GM19452 (cell line): ENCODE results near the gene EYS.
"Not testable (repeated sequence)": the region's sequence is repeated elsewhere in the genome, so short reads cannot be mapped to it uniquely, and the experiment has no call there.

ENCODE experiments used
- ATAC-seq: cut with Tn5 transposase; IDR thresholded peaks from one replicate; pipeline ENCODE4 v1.9.1; 2021; ENCODE audit not compliant: unreplicated experiment

The EYS gene

DNA sequence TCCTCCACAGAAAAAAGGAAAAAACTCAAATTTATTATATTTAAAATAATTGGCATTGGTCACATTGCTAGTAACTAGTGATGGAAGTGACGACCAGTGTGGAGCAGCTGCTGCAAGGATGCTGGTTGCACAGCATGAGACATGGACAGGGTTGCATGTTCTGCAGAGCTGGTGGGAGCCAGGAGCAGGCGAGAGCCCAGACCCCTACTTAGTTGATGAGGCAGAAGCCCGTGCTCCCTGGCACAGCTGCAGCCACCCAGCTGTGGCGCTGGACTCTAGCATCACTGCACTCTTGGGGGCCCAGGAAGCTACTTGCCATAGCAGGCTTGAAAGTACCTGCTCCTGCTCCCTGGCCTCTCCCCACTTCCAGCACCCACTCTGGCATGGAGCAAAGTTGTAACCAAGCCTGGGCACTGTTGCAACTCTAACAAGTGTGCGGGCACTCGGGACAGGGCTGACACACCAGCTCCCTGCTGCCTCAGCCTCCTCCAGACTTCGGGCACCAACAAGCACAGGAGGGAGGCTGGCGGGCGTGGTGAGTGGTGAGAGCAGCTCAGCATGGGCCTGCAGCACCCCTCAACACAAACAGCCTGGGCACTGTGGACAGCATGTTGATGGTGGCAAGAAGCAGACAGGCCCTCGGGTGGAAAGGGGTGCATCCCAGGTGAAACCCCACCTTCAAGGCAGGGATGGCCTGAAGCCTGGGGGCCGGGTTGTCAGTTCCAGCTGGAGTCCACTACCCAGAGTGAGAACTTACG is 69.6 kb downstream of the EYS start:
- ATAC-seq, result no peak

DNA sequence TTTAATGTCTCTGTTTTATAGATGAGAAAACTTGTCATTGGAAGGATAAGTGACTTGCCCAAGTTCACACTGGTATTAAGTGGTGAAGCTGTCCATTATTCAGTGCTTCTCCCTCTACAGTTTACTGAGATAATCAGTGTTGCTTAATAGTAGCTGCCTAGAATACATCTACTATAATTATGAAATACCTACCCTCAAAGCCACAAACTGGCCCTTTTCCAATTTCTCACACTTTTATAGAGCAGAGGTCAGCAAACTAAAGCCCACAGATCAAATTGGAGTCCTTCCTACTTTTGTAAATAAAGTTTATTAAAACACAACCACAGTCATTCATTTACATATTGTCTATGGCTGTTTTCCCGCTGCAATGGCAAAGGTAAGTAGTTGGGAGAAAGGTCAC is 73.5 kb downstream of the EYS start:
- no peak for ATAC-seq

DNA sequence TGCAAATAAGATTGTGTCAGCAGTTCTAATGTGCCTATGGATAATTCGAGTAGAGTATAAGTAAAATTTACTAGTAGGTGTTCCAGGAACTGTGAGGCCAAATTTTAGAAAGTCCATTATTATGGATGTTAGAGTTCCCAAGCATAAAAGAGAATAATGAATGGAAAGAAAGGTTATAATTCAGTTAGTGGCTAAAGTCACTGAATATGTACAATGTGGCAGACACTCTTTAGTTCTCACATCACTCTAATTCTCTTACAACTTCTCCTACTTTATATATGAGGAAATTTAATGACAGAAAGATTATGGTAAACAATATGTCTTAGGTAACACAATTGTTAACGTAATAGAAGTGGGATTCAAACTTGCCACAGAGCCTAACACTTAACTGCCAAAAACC is 75.3 kb downstream of the EYS start:
- no peak for ATAC-seq

DNA sequence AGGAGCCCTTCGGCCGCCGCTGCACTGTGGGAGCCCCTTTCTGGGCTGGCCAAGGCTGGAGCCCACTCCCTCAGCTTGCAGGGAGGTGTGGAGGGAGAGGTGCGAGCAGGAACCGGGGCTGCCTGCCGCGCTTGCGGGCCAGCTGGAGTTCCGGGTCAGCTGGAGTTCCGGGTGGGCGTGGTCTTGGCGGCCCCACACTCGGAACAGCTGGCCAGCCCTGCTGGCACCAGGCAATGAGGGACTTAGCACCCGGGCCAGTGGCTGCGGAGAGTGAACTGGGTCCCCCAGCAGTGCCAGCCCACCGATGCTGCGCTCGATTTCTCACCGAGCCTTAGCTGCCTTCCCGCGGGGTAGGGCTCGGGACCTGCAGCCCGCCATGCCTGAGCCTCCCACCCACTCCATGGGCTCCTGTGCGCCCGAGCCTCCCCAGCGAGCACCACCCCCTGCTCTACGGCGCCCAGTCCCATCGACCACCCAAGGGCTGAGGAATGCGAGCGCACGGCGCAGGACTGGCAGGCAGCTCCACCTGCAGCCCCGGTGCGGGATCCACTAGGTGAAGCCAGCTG is 79.5 kb downstream of the EYS start:
- not testable (repeated sequence) for ATAC-seq

DNA sequence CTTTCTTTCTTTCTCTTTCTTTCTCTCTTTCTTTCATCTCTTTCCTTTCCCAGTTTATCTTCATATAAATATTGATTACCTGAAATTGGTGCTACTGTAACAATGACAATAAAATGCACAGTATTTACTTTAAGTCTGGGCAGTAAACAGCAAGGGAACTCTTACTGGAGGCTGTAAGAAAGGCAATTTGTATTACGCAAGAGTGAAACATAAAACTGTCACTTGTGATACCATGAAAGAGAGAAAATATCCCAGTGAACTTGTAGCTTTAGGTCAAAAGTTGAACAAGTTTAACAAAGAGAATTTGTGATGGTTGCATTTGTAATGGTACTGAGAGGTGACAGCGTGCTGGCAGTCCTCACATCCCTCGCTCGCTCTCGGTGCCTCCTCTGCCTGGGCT is 80.0 kb downstream of the EYS start:
- no peak for ATAC-seq

DNA sequence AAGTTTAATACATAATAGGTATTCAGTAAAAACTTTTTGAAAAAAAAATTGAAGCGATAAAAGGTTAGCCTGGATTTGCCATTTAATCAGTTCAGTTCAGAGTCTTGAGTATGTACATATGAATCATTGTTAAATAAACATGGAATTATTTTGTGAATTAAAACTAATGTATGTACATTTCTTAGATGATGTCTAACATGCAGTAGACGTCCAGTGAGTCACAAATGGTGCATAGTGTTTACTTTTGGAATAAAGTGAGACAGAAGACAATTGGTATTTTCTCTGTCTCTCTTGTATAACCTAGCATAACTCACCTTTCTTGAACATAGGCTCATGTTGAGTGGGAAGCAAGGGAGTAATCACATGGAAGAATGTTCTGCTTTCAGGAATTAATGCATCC is 83.5 kb downstream of the EYS start:
- ATAC-seq, result no peak

DNA sequence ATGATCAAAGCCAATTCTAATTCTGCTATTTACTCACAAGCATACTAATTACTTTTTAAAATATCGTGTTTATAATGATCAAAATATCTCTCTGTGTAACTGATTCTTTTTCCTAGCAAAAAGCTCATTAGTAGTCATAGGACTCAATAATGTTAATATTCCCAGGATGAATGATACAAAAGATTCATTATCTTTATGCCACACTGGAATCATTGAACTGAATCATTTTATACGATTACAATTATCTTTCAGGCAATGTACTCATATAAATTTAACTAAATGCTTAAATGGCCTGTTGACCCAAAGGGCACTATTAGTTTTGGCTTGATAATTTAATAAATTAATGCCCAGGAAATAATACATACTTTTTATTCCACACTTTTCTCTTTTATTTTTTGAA is 96.3 kb downstream of the EYS start:
- ATAC-seq, result no peak

DNA sequence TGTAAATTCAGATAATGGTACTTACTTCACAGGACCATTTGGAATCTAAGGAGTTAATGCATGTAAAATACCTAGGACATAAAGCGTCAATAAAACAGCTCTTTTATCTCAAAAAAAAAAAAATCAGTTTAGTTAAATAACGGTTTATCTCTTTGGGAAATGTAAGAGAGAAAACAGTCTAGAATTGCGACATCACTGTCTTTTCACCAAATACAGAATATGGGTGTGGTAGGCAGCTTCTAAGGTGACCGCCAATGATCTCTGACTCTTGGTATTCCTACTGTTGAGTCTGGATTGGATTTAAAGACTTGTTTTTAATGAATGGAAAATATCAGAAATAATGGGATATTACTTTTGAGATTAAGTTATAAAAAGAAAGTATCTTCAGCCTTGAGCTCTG is 111.5 kb downstream of the EYS start:
- no peak for ATAC-seq

DNA sequence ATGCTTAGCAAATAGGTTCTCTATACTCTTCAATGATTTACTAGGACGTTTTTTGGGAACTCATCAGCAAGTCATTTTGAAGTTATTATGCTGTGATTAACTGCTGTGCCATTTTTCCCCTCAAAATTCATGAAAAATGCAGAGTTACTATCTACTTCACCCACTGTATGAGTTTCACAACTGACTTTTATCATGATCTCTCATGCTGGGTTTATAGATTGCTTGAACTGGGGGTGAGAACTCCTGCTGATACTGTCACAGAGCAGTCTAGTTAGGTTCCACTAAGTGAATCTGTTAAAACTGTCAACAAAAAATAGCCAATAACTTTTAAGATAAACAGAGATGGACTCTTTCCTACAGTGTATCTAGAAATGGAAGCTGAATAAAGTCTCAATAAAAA is 136.7 kb downstream of the EYS start:
- ATAC-seq, result no peak

DNA sequence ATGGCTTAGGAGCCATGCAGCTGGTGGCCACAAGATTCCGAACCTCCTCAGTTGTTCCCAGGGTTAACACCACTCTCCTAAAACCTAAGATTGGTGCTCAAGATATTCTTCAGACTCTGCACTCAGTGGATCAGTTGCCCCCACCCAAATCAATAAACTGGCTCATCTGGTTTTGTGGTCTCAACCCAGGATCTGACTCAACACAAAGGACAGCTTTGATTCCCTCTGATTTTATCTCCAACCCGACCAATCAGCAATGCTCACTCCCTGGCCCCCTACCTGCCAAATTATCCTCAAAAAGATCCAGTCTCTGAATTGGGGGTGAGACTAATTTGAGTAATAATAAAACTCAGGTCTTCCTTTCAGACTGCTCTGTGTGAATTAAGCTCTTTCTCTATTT is 137.5 kb downstream of the EYS start:
- ATAC-seq, result no peak

DNA sequence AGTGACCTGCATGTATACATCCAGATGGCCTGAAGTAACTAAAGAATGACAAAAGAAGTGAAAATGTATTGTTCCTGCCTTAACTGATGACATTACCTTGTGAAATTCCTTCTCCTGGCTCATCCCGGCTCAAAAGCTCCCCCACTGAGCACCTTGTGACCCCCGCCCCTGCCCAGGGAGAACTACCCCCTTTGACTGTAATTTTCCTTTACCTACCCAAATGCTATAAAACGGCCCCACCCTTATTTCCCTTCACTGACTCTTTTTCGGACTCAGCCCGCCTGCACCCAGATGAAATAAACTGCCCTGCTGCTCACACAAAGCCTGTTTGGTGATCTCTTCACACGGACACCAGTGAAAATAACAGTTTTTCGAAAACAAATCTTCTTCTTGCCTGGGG is 138.0 kb downstream of the EYS start:
- ATAC-seq, result not testable (repeated sequence)

DNA sequence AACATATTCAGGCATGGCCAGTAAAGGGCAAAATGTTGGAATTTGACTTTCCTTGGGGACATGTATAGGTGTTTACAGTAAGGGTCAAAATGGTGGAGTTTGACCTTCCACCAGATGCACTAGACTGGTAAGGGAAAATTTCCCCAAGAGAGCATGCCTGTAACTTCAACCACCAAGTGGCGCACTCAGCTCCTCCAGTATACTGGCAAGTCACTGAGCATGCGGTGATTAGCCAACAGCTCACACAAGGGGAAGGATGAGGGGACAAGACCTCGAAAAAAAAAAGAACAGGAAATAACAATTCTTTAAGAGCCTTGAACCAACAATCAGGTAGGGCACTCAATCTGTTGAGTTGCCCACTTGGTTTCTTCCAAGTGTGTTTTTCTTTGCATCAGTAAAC is 140.9 kb downstream of the EYS start:
- ATAC-seq, result no peak

DNA sequence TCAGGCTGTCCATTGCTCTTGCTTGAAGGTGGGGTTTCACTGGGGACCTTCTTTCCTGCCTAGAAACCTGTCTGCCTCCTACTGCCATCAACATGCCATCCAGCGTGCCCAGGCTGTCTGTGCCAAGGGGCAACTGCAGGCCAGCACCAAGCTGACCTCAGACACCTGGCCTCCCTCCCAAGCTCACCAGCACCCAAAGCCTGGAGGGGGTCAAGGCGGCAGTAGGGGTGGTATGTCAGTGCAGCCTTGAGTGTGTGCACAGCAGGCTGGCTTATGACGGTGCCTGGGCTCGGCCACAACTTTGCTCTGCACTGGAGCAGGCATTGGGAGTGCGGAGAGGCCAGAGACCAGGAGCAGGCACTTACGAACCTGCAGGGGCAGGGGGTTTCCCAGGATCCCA is 149.0 kb downstream of the EYS start:
- ATAC-seq, result no peak

DNA sequence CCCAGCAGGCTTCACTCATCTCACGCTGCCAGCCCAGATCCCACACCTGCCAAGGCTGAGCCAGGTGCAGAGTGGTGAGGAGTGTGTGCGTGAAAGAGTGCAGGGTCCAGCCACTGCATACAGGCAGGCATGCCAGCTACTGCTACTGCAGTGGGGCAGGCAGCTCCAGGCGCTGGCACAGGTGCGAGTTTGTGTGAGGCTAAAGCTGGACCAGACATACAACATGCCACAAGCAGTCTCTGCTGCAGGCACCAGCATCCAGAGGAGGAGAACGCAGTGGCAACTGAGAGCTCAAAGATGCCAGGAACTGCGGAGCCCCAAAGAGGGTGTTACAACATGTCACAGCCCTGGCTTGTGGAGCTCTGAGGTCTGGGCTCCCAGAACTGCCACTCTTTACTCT is 149.8 kb downstream of the EYS start:
- no peak for ATAC-seq

DNA sequence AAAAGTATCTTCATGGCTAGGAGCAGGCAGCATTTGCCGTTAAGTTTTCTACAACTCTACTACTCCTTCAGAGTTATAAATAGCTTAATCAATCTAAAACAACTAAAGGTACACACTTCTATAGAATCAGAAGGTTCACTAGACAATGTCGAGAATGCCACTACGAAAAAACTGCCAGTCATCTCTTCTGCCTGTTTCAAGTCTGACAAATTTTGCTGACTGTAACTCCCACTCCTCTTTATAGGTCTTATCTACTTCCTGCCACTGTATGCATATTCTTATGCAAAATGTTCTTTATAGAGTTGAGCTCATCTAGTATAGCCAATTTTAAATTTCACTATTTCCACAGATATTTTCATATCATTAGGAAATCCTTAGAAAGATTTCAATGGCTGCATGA is 160.1 kb downstream of the EYS start:
- ATAC-seq, result no peak

DNA sequence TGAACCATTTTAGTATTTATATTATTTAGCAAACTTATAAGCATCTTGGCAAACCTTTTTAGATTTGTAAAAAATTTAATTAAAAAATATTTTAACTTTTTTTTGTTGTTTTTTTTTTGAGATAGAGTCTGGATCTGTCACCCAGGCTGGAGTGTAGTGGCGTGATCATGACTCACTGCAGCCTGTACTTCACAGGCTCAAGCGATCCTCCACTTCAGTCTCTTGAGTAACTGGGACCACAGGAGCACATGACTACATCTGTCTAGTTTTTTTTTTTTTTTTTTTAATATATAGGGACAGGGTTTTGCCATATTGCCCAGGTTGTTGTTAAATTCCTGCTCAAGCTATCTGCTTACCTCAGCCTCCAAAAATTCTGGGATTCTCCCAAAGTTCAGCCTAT is 161.1 kb downstream of the EYS start:
- no peak for ATAC-seq

DNA sequence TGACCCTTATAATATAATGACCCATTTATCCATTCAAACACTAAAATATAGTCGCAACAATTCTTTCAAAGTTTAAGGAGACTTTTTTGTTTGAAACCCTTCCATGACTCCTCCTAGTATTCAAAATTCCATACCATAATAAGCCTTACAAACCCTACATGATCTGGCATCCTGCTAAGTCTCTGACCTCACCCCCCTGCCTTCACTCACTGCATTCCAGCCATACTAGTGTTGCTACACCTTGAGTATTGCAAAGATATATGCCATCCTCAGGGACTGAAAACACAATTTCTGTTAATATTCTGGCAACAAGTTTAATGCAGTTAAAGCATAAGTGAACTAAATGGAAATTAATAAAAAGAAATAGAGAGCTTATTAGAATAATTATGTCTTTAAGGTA is 168.4 kb downstream of the EYS start:
- ATAC-seq, result no peak

DNA sequence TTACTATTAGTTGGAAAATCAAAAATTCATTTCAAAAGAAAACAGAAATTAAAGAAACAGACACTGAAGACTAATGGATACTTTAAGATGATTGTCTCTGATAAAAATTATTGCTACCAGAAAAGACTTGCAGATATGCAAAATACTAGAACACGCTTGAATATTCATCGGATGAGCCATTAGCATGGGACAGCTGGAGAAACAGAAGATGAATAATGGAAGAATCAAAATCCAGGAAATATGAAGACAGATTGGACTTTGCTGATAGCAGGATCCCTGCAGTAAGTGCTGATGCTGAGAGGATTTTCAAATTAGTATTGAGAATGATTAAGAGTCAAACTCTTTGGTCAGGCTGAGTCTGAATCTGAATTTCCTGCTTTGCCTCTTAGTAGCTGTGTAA is 169.4 kb downstream of the EYS start:
- ATAC-seq, result no peak

DNA sequence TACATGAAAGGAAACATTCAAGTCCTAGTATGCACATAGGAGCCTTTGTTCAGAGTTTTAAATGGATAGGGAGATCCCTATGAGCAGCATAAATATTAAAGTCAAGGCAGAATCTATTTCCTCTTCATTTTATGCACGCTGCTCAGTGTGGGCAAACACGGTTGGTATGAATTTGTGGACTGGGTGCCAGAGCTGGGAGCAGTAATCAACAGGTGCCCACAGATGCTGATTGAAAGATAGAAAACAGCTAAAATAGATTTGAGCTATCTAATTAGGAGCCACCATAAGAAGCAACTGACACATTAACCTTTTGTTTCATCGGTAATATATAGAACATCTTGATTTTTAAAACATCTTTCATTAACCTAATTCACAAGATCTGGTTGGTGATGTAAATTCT is 175.5 kb downstream of the EYS start:
- no peak for ATAC-seq

DNA sequence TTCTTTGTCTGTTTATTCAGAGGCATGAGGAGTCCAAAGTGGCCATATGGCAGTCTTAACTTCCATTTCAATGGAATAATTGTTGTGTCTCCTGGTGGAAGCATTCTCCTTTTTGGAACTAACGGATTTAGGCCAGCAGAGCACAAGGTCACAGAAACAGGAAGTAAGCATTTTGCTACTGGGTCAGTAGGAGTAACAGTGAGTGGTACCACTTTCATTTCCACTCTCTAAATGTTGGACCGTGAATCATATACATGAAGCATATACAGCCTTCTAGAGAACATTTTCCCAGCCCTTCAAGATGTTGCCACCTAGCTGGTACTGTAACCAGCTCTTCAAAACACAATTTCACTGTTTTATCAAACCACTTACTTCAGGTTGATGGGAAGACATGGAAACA is 182.8 kb downstream of the EYS start:
- no peak for ATAC-seq

DNA sequence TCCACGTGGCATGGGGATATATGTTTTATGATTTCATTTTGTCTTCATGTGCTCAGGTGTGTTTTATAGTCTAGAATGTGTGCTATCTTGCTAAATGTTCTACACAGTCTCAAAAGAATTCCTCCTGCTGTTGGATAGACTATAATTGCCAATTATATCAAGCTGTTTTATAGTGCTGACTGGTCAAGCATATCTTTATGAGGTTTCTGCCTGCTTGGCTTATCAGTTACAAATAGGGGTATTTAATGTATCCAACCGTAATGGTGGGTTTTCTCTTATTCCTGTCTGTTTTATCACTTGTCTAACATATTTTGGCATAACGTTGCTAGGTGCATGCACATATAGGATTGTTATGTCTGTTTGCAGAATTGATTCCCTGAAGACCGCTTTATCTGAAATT is 201.3 kb downstream of the EYS start:
- ATAC-seq, result no peak

DNA sequence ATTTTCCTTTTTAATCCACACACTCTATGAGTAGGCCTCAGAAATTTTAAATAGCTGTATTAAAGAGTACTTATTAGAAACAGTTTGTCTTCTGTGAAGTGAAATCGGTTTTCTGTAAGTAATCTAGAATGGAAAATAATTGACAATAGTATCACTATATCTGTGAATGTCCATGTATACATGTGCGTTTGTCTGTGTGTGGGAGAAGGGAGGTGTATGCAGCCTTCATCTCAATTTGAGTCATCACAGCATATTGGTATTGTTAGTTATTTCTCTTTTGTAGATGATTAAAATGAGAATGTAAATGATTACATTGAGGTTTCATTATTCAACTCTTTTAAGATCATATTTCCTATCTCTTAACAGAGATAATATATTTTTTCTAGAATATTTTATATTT is 206.0 kb downstream of the EYS start:
- ATAC-seq, result no peak

DNA sequence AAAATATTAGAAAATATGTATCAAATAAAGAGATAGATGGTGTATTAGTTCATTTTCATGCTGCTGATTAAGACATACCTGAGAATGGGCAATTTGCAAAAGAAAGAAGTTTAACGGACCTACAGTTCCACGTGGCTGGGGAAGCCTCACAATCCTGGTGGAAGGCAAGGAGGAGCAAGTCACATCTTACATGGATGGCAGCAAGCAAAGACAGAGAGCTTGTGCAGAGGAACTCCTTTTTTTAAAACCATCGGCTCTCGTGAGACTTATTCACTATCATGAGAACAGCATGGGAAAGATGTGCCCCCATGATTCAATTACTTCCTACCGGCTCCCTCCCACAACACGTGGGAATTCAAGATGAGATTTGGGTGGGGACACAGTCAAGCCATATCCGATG is 223.4 kb downstream of the EYS start:
- ATAC-seq, result not testable (repeated sequence)
